IPS-18c (cell line): ENCODE results near the gene CALD1.

Experiments used
- H3K4me3 ChIP-seq: 2 replicates; pipeline ENCODE4 v1.7.0; 2013; ENCODE audit warnings: low read depth, mild to moderate bottlenecking, low read length, moderate library complexity; ENCODE audit not compliant: insufficient read depth
- H3K9me3 ChIP-seq: one replicate; pipeline ENCODE4 v1.6.1; 2013; ENCODE audit warnings: mild to moderate bottlenecking, low read length, moderate library complexity; ENCODE audit not compliant: control insufficient read depth, insufficient read depth

CALD1 gene

DNA sequence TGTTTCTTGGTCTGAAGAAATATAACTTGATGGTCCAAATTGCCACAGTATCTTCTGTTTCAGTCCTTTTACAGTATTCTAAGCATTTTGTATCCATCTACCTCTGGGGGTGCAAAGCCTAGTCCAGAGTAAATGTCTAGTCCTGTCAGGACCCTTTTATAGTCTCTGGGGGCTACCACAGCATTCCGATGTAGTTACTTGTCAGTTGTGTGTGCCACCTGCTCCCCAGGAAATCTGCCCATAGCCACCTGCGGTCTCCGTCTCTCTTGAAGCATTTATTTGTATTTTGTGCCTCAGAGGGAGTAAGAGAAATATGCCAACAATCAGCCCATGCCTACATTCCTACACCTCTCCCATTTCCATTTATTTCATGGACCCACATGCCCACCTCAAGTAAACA, 219.7 kb downstream of the CALD1 start:
- no peak overlapping the region for H3K4me3 ChIP-seq
- no peaks in the 10 kb centered on the region for H3K9me3 ChIP-seq

DNA sequence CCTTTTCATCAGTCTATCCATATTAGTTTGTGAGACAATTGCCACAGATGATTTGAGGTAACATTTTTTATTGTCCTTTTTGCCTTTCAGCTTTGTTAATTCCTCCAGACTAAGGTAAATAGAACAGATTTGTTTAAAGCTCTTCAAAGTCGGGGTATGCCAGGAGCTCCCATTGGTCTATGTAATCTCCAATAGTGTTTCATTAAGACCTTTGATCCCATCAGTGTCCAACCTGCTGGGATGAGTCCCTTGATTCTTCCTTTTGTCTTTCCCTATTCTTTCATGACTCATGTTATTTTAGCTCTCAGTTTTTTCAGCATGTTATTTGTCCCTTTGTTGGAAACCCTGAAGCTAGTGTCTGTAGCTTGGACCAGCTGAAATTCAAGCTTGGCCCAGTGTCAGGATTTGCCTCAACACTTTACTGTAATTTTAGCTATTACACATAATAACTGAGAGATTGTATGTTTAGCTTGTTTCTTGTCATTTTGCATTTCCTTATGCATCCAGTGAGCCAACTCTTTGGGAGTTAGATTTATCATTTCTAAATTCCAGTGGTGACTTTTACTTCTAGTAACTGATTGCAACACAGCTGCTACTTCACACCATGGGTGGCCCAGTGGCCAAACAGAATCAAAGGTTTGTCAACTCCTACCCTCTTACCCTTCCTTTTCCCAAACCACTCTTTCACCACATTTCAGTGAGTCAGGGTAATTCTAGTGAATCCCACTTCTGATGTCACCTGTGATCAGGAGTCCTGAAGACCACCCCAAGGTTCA, 222.1 kb downstream of the CALD1 start:
- H3K4me3 ChIP-seq = no peak overlapping the region
- H3K9me3 ChIP-seq = no peaks in the 10 kb centered on the region

DNA sequence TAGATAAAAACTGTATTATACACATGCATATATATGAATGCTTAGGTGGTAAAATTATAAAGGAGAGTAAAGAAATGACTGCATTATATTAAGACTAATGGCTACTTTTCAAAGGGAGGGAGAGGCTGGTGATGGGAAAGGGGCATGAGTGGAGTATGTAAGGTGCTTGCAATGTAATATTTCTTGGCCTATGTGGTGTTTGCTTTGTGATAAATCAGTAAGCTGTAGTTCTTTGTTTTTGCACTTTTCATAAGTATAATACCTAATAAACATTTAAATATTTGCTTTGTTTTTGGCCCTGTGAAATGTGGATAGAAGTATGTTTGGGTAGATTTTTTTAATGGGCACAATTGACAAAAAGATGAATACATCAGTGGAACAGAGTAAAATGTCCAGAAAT, 232.8 kb downstream of the CALD1 start:
- H3K4me3 ChIP-seq = no peak overlapping the region
- no peaks in the 10 kb centered on the region for H3K9me3 ChIP-seq
